ENCODE data around the gene PTPRM.

The PTPRM gene

GRCh38 chr18:7748251-7749007 lies 181.3 kb downstream of the PTPRM start:
- Histone ChIP-seq H3K79me2 (ENCODE audit: insufficient read depth, low read depth) (no peaks in the 10 kb centered on the region), H3K27ac (no peak overlapping the region)
- no peak for TF ChIP-seq CTCF (conservative IDR thresholded peaks at IDR 0.05; ENCODE audit: low read depth, low read length)

GRCh38 chr18:7749008-7749405 lies 181.9 kb downstream of the PTPRM start:
- Histone ChIP-seq H4K20me1 (ENCODE audit: insufficient read depth) (no peaks in the 10 kb centered on the region), H3K27ac (no peak overlapping the region), H3K4me2 (no peak overlapping the region), H3K36me3 (ENCODE audit: insufficient read depth) (no peaks in the 10 kb centered on the region), H2AFZ (ENCODE audit: low read depth) (no peak overlapping the region), H3K9ac (no peak overlapping the region), H3K79me2 (ENCODE audit: insufficient read depth, low read depth) (no peaks in the 10 kb centered on the region), H3K27me3 (ENCODE audit: insufficient read depth, low read depth) (no peaks in the 10 kb centered on the region), H3K4me3 (IDR thresholded peaks at IDR 0.05; ENCODE audit: insufficient read depth, low read depth, low read length) (no peak overlapping the region), H3K4me1 (ENCODE audit: low read depth, poor library complexity, severe bottlenecking) (no peaks in the 10 kb centered on the region)
- TF ChIP-seq CTCF (conservative IDR thresholded peaks at IDR 0.05; ENCODE audit: low read depth, low read length) = no peak

More at GRCh38 chr18:7748251-7749007, 181.3 kb downstream of the PTPRM start:
- H3K4me1 ChIP-seq (ENCODE audit: low read depth, poor library complexity, severe bottlenecking) = no peaks in the 10 kb centered on the region
- no peaks in the 10 kb centered on the region for H3K36me3 ChIP-seq (ENCODE audit: insufficient read depth)
- H3K4me2 ChIP-seq = no peak overlapping the region
- H4K20me1 ChIP-seq (ENCODE audit: insufficient read depth) = no peaks in the 10 kb centered on the region
- no peaks in the 10 kb centered on the region for H3K27me3 ChIP-seq (ENCODE audit: insufficient read depth, low read depth)
- H3K4me3 ChIP-seq (IDR thresholded peaks at IDR 0.05; ENCODE audit: insufficient read depth, low read depth, low read length) = no peak overlapping the region
- no peak overlapping the region for H2AFZ ChIP-seq (ENCODE audit: low read depth)
- no peak overlapping the region for H3K9ac ChIP-seq

GRCh38 chr18:7749510-7749981 lies 182.4 kb downstream of the PTPRM start:
- Histone ChIP-seq H3K36me3 (ENCODE audit: insufficient read depth) (no peaks in the 10 kb centered on the region), H3K27me3 (ENCODE audit: insufficient read depth, low read depth) (no peaks in the 10 kb centered on the region), H3K9ac (no peak overlapping the region), H3K4me3 (IDR thresholded peaks at IDR 0.05; ENCODE audit: insufficient read depth, low read depth, low read length) (no peak overlapping the region), H3K4me2 (no peak overlapping the region), H4K20me1 (ENCODE audit: insufficient read depth) (no peaks in the 10 kb centered on the region), H2AFZ (ENCODE audit: low read depth) (no peak overlapping the region), H3K27ac (no peak overlapping the region), H3K4me1 (ENCODE audit: low read depth, poor library complexity, severe bottlenecking) (no peaks in the 10 kb centered on the region), H3K79me2 (ENCODE audit: insufficient read depth, low read depth) (no peaks in the 10 kb centered on the region)
- no peak for TF ChIP-seq CTCF (conservative IDR thresholded peaks at IDR 0.05; ENCODE audit: low read depth, low read length)

- Histone ChIP-seq H3K27ac (no peak overlapping the region), H3K4me1 (ENCODE audit: low read depth, poor library complexity, severe bottlenecking) (no peaks in the 10 kb centered on the region), H3K4me3 (IDR thresholded peaks at IDR 0.05; ENCODE audit: insufficient read depth, low read depth, low read length) (no peak overlapping the region), H3K4me2 (no peak overlapping the region), H2AFZ (ENCODE audit: low read depth) (no peak overlapping the region), H3K36me3 (ENCODE audit: insufficient read depth) (no peaks in the 10 kb centered on the region), H4K20me1 (ENCODE audit: insufficient read depth) (no peaks in the 10 kb centered on the region), H3K79me2 (ENCODE audit: insufficient read depth, low read depth) (no peaks in the 10 kb centered on the region), H3K9ac (no peak overlapping the region), H3K27me3 (ENCODE audit: insufficient read depth, low read depth) (no peaks in the 10 kb centered on the region)
- TF ChIP-seq CTCF (conservative IDR thresholded peaks at IDR 0.05; ENCODE audit: low read depth, low read length) = no peak
These were observed 183.1 kb downstream of the PTPRM start for GRCh38 chr18:7750095-7750663.

All from KMS-11 (cell line).